HepG2 (cell line): ENCODE data around the gene LYZ. TPM values are rescaled to one million over a fixed set of nuclear protein-coding genes. Genes with fewer than 3 reads are reported as not detected.

Experiments
- ARID2 ChIP-seq: sonication (generic); formaldehyde crosslinking; IDR thresholded peaks from 2 replicates; pipeline ENCODE4 v1.8.1; 2022; ENCODE audit warnings: mild to moderate bottlenecking, missing genetic modification reagents, borderline replicate concordance
- ATRX ChIP-seq: sonication (generic); formaldehyde crosslinking; IDR thresholded peaks from 2 replicates; pipeline ENCODE4 v1.4.0; 2020; ENCODE audit warnings: missing genetic modification reagents, borderline replicate concordance
- GMEB2 ChIP-seq: IDR thresholded peaks from 2 replicates; pipeline ENCODE4 v1.6.1; 2016; ENCODE audit warnings: missing biosample characterization, missing genetic modification reagents, low read depth
- NCOR1 ChIP-seq: fragments of 200-600 bp; sonication (generic); IDR thresholded peaks from 2 replicates; pipeline ENCODE4 v1.7.0; 2017; ENCODE audit warnings: antibody characterized with exemption, low read length, borderline replicate concordance
- SKIL ChIP-seq: sonication (generic); formaldehyde crosslinking; IDR thresholded peaks from 2 replicates; pipeline ENCODE4 v1.8.0; 2022; ENCODE audit warnings: missing genetic modification reagents, mild to moderate bottlenecking, moderate library complexity, borderline replicate concordance
- TFE3 ChIP-seq: IDR thresholded peaks from 2 replicates; pipeline ENCODE4 v1.6.1; 2016
- THRA ChIP-seq: sonication (generic); formaldehyde crosslinking; IDR thresholded peaks from 2 replicates; pipeline ENCODE4 v1.4.0; 2020; ENCODE audit warnings: missing genetic modification reagents, borderline replicate concordance
- ZNF260 ChIP-seq: sonication (generic); formaldehyde crosslinking; IDR thresholded peaks from 2 replicates; pipeline ENCODE4 v1.4.0; 2020; ENCODE audit warnings: missing genetic modification reagents, low read depth, mild to moderate bottlenecking, borderline replicate concordance
- ZNF280B ChIP-seq: sonication (generic); formaldehyde crosslinking; IDR thresholded peaks from 2 replicates; pipeline ENCODE4 v1.5.0; 2020; ENCODE audit warnings: missing genetic modification reagents, mild to moderate bottlenecking, borderline replicate concordance
- ZNF503 ChIP-seq: sonication (generic); formaldehyde crosslinking; IDR thresholded peaks from 2 replicates; pipeline ENCODE4 v1.4.0; 2020; ENCODE audit warnings: missing genetic modification reagents
- ZNF558 ChIP-seq: sonication (generic); formaldehyde crosslinking; IDR thresholded peaks from 2 replicates; pipeline ENCODE4 v1.9.0; 2022; ENCODE audit warnings: mild to moderate bottlenecking, missing genetic modification reagents, borderline replicate concordance
- ZSCAN9 ChIP-seq: IDR thresholded peaks from 2 replicates; pipeline ENCODE4 v1.6.1; 2016; ENCODE audit warnings: borderline replicate concordance
- polyA plus RNA-seq, 8 experiments: library from polyadenylated mRNA; depleted of rRNA in 3 of 8; stranded (reverse) in 7 of 8; unstranded in 1 of 8; fragments of >200 nt; fragmentation: Illumina TruSeq in 4 of 8; extraction: Trizol in 4 of 8; gene quantifications; 2 replicates each; pipeline versions ENCODE4 v1.2.1 to v1.2.3, GENCODE V29; 2011 to 2016; ENCODE audit warnings: low read depth in 4 of 8, missing spikeins in 1 of 8, mixed read lengths in 1 of 8; ENCODE audit not compliant: insufficient read depth in 1 of 8
- total RNA-seq, 5 experiments: library from RNA; depleted of rRNA; stranded (reverse); fragments of >200 nt; fragmentation: Illumina TruSeq; extraction: Trizol; gene quantifications; 2 replicates each; pipeline ENCODE4 v1.2.3, GENCODE V29; 2016; ENCODE audit warnings: low read depth in 1 of 5

Gene LYZ
- total and polyA plus RNA-seq, 2 of the 13 experiments (the other 11 are each of a cell fraction or from before 2014, with no cell fraction given), result 1,788 to 2,054 TPM

- no peak for TF ChIP-seq ZNF260 (CRISPR knock-in tag)
- no peak for TF ChIP-seq ZNF280B (CRISPR knock-in tag)
- no peak for TF ChIP-seq ATRX
- no peak for TF ChIP-seq SKIL (CRISPR knock-in tag)
- no peak for TF ChIP-seq TFE3 (CRISPR knock-in tag)
- no peak for TF ChIP-seq ZNF558 (CRISPR knock-in tag)
- no peak for TF ChIP-seq GMEB2 (CRISPR knock-in tag)
- TF ChIP-seq ZNF503, result no peak
- no peak for TF ChIP-seq ZSCAN9 (CRISPR knock-in tag)
- TF ChIP-seq ARID2 (CRISPR knock-in tag), result no peak
- TF ChIP-seq THRA (CRISPR knock-in tag), result no peak
- TF ChIP-seq NCOR1, result no peak
Observed at GRCh38 chr12:69329669-69330428, 18.3 kb upstream of the LYZ start (continued).
